Activated CD4-positive, alpha-beta memory T cell treated with anti-CD3 and anti-CD28 coated beads for 36 hours (primary cell): Measurements from ENCODE around the gene TMEM79. TPM values are rescaled to one million over a fixed set of nuclear protein-coding genes. Genes with fewer than 3 reads are reported as not detected.

ENCODE experiments used
- total RNA-seq, 2 experiments: library from RNA; stranded (reverse); gene quantifications; one replicate each; pipeline ENCODE4 v1.2.3, GENCODE V29; 2021

TMEM79 gene
- total RNA-seq, 2 experiments from 2014 or later: 6.8 to 9.1 TPM

Other genes with a start within 250 kb of the TMEM79 start
- gene UBQLN4, start 230.5 kb upstream of the TMEM79 start, total RNA-seq: 10 to 100 TPM; 32.7 to 32.9 TPM
- 10 to 100 TPM; 61.4 to 65.1 TPM for gene LAMTOR2, start 229.5 kb upstream of the TMEM79 start, total RNA-seq
- under 1 TPM; 0.52 to 0.56 TPM for gene RAB25, start 223.2 kb upstream of the TMEM79 start, total RNA-seq
- gene MEX3A, start 201.9 kb upstream of the TMEM79 start, total RNA-seq: under 1 TPM; 0.43 to 0.51 TPM
- gene LMNA, start 169.6 kb upstream of the TMEM79 start, total RNA-seq: 100 to 1,000 TPM; 210 to 211 TPM
- 10 to 100 TPM; 68.2 to 75.1 TPM for gene SEMA4A, start 130.7 kb upstream of the TMEM79 start, total RNA-seq
- gene SLC25A44, start 90.2 kb upstream of the TMEM79 start, total RNA-seq: 10 to 100 TPM; 61.3 to 62.2 TPM
- 100 to 1,000 TPM in 1 of 2 experiments, 10 to 100 TPM in 1; 99.5 to 105 TPM for gene PMF1, start 71.3 kb upstream of the TMEM79 start, total RNA-seq
- 1 to 10 TPM in 1 of 2 experiments, under 1 TPM in 1; 0.90 to 2.3 TPM for gene BGLAP, start 42.1 kb upstream of the TMEM79 start, total RNA-seq
- gene PAQR6, start 36.3 kb upstream of the TMEM79 start, total RNA-seq: 1 to 10 TPM; 3.9 to 4.0 TPM
- 10 to 100 TPM; 65.1 to 68.0 TPM for gene SMG5, start 1.5 kb upstream of the TMEM79 start, total RNA-seq
- 10 to 100 TPM; 13.0 to 14.8 TPM for gene GLMP, start 11.4 kb downstream of the TMEM79 start, total RNA-seq
- not detected for gene VHLL, start 15.0 kb downstream of the TMEM79 start, total RNA-seq
- gene CCT3, start 54.0 kb downstream of the TMEM79 start, total RNA-seq: 100 to 1,000 TPM; 344 to 356 TPM
- not detected for gene TSACC, start 54.2 kb downstream of the TMEM79 start, total RNA-seq
- gene RHBG, start 84.9 kb downstream of the TMEM79 start, total RNA-seq: not detected
- gene MEF2D, start 216.4 kb downstream of the TMEM79 start, total RNA-seq: 10 to 100 TPM; 35.9 to 39.7 TPM